ENCODE data around the gene JAKMIP2. TPM values are rescaled to one million over a fixed set of nuclear protein-coding genes. Genes with fewer than 3 reads are reported as not detected.
A peak's percentile ranks its signal among the peaks of the same experiment; 100 is the strongest.
"Not testable (repeated sequence)": the region's sequence is repeated elsewhere in the genome, so short reads cannot be mapped to it uniquely, and the experiment has no call there.

The JAKMIP2 gene
- under 1 TPM; 0.07 to 0.56 (median 0.31) TPM for total RNA-seq
- long read RNA-seq: 0 reads

DNA sequence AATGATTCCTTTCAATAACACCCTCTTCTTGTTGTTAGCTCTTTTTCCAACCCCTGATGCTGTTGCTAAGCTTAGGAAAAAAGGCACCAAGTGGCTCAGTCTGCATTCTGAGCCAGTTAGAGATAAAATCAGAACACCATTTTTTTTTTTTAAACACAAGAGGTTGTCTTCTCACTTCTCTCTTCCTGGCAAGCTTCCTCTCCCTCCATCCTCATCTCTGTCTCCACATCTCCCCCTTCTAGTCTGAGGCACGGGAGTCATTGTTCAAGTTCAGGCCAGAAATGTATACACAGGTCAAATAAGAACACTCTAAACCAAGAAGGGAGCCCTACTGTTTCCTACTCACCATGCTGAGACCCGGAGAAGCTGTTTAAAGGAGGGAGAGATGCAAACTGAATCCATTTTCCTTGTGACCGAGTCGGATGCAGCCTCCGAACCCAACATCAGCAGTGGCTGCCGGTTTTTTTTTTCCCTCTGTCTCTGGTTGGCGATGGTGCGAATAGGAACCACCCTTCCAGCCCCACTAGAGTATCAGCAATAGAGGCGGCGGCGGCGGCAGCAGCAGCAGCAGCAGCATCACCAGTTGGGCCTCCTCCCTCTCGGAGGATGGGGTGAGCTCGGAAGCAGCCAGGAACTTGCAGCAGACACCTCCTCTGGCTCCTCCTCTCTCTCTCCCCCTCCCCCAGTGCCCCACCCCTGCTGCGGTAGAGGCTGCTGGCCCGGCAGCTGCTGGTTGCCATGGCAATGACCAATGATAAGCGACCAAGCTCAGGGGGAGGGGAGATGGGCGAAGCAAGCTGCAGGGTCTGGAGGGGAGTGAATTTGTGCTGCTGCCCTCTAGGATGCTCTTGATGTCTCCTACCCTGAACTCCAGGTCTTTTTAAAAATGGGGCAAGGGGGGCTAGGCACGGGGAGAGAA, at the start of gene JAKMIP2:
JAKMIP2 (minus strand) TSS at position 619 of the 919 bp plus-strand sequence. CDS start 110,922 bp downstream, outside the sequence.
- no peaks in the 10 kb centered on the region for H3K27me3 ChIP-seq
- TF ChIP-seq POLR2A (IDR thresholded peaks at IDR 0.05): no peak
- no peak for TF ChIP-seq CTCF (IDR thresholded peaks at IDR 0.05)
- no peak within 1 kb of the TSS for H3K27ac ChIP-seq
- H3K4me1 ChIP-seq: peaks cover 0 to 6% (median 0%) of the 10 kb centered on the region in 4 donors
- WGBS (ENCODE audit: insufficient coverage, low coverage, low lambda C conversion rate, missing lambda C conversion rate): 19% methylated on average over 19 of the region's 19 CpGs
- no peaks in the 10 kb centered on the region for H3K36me3 ChIP-seq
- H3K4me3 ChIP-seq: no peak within 1 kb of the TSS
- intact Hi-C loops (cut with DNase I): no loop called here
- ATAC-seq (peak; percentile 27 to 75 (median 49)), DNase-seq (peak; percentile 20 to 56 (median 44))
- no peaks in the 10 kb centered on the region for H3K9me3 ChIP-seq

DNA sequence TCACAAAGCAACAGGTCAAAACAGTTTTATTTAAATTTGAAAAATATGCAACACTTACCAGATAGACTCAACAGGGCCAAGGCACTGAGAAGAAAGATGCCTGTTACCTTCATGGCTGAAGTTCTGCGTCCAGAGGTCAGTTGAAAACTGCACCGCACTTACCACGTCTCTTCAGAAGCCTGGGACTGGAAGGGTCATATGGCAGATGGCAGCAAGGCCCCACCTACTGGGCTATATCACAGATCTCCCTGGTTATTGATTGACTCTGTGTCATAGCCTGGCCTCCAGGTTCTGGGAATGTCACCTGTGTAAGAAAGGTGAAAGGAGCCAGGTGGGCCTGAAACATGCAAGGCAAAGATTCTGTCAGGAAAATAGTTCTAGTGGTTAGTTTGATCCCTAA, 48.9 kb upstream of the JAKMIP2 start, which contains the start of gene SPINK1:
SPINK1 (minus strand) TSS at position 207 of the 400 bp plus-strand sequence; CDS start at position 113, 94 bp downstream.
- 92% methylated on average over 3 of the region's 3 CpGs for WGBS (ENCODE audit: insufficient coverage, low coverage, low lambda C conversion rate, missing lambda C conversion rate)
- ATAC-seq (peak; percentile 35 to 77 (median 60)), DNase-seq (peak in 1 of 3 donors; percentile 52)
- Histone ChIP-seq H3K36me3 (no peaks in the 10 kb centered on the region), H3K4me3 (peak within 1 kb of the TSS in 2 of 3 donors; percentile 40 to 41), H3K4me1 (peaks cover 0 to 28% (median 7%) of the 10 kb centered on the region in 4 donors), H3K27me3 (no peaks in the 10 kb centered on the region), H3K27ac (peak within 1 kb of the TSS in 1 of 3 donors; percentile 26), H3K9me3 (no peaks in the 10 kb centered on the region)
- TF ChIP-seq CTCF (IDR thresholded peaks at IDR 0.05) (no peak), POLR2A (IDR thresholded peaks at IDR 0.05) (no peak)
- intact Hi-C loops (cut with DNase I): no loop called here

DNA sequence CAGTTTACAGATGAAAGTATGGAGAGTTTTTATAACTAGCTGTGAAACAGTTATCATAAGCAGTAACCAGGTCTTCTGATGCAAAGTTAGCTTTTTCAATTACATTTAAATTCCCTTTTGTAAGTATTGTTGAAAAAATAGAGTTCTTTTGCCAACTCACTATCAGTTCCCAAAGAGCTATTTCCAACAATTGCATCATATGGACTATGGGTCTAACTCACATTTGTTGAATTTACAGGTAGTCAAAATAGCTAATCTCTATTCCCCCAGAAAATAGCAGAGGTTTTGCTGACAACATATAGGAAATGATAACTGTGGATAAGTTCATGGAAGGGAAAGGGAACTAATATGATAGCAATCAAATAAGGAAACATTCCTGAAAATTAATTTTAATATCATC, 47.5 kb upstream of the JAKMIP2 start:
- Histone ChIP-seq H3K27ac (no peak overlapping the region), H3K9me3 (no peaks in the 10 kb centered on the region), H3K4me3 (peak overlapping the region in 2 of 3 donors; percentile 40 to 41), H3K4me1 (peaks cover 0 to 29% (median 6%) of the 10 kb centered on the region in 4 donors), H3K27me3 (no peaks in the 10 kb centered on the region), H3K36me3 (no peaks in the 10 kb centered on the region)
- DNase-seq (no peak), ATAC-seq (peak; percentile 49 to 67 (median 58))
- TF ChIP-seq POLR2A (IDR thresholded peaks at IDR 0.05) (no peak), CTCF (IDR thresholded peaks at IDR 0.05) (no peak)
- intact Hi-C loops (cut with DNase I): no loop called here

DNA sequence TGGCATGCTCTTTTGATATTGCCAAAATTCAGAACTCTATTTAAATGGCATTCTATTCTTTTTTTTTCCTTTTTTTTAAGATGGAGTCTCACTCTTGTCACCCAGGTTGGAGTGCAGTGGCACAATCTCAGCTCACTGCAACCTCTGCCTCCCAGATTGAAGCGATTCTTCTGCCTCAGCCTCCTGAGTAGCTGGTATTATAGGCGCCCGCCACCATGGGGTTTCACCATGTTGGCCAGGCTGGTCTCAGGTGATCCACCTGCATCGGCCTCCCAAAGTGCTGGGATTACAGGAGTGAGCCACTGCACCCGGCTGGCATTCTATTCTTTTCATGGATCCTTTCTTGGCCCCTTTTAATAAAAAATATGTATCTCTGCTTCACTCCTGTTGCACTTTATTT, 44.5 kb upstream of the JAKMIP2 start:
- H3K4me1 ChIP-seq: peaks cover 0 to 24% (median 6%) of the 10 kb centered on the region in 4 donors
- H3K27ac ChIP-seq; ATAC-seq; H3K27me3 ChIP-seq; intact Hi-C loops (cut with DNase I); DNase-seq; H3K9me3 ChIP-seq; H3K36me3 ChIP-seq; H3K4me3 ChIP-seq: not testable (repeated sequence)
- WGBS (ENCODE audit: insufficient coverage, low coverage, low lambda C conversion rate, missing lambda C conversion rate): 80% methylated on average over 1 of the region's 5 CpGs

- Histone ChIP-seq H3K27me3 (no peaks in the 10 kb centered on the region), H3K4me1 (peaks cover 0 to 19% (median 6%) of the 10 kb centered on the region in 4 donors), H3K9me3 (no peaks in the 10 kb centered on the region), H3K27ac (no peak overlapping the region), H3K4me3 (no peak overlapping the region), H3K36me3 (no peaks in the 10 kb centered on the region)
- no peak for TF ChIP-seq CTCF (IDR thresholded peaks at IDR 0.05)
- TF ChIP-seq POLR2A (IDR thresholded peaks at IDR 0.05): no peak
- 30% methylated on average over 2 of the region's 2 CpGs for WGBS (ENCODE audit: insufficient coverage, low coverage, low lambda C conversion rate, missing lambda C conversion rate)
- DNase-seq: no peak
- intact Hi-C loops (cut with DNase I): no loop called here
- ATAC-seq: no peak
These were observed 43.8 kb upstream of the JAKMIP2 start for GRCh38 chr5:147826361-147826760.
